ENCODE results near the gene GPR141. TPM values are rescaled to one million over a fixed set of nuclear protein-coding genes. Genes with fewer than 3 reads are reported as not detected.
"Not testable (repeated sequence)": the region's sequence is repeated elsewhere in the genome, so short reads cannot be mapped to it uniquely, and the experiment has no call there.

The GPR141 gene
- total RNA-seq, 1 donor from 2014 or later = not detected

DNA sequence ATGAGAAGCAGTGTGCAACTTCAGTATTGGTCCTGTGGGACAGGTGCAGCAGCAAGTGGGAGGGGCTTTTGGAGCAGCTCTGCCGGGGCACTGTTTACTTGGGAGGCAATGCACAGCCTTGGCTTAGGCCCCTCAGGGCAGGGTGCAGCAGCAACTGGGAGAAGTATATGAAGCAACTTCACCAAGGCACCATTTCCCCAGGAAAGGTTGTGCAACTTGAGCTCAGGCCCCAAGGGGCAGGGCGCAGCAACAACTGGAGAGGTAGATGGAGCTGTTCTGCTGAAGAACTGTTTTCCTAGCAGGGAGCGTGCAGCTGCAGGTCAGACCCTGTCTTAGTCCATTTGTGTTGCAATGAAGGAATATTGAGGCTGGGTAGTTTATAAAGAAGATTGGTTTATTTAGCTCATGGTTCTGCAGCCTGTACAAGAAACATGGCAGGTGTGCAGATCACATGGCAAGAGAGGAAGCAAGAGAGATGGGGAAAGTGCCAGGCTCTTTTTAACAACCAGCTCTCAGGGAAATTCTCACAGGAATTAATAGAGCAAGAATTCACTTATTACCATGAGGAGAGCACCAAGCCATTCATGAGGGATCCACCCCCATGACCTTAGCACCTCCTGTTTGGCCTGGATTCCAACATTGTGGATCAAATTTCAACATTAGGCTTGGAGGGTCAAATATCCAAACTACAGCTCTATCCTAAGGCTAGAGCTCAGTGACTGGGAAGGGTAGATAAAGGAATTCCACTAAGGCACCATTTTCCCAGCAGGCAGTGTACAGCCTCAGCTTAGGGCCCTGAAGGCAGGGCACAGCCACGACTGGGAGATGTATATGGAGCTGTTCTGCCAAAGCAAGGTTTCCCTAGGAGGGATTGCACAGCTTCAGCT is 10.9 kb downstream of the GPR141 start:
- peak overlapping the region; percentile 26 for H3K4me3 Mint-ChIP-seq (ENCODE audit: unreplicated experiment)
- peaks cover 2% of the 10 kb centered on the region for H3K9me3 Mint-ChIP-seq (ENCODE audit: unreplicated experiment)
- no peak for DNase-seq
- peaks cover 15% of the 10 kb centered on the region for H3K4me1 Mint-ChIP-seq (ENCODE audit: low read depth, unreplicated experiment)
- H3K27ac Mint-ChIP-seq (ENCODE audit: unreplicated experiment) = peak overlapping the region; percentile 67
- no peaks in the 10 kb centered on the region for H3K36me3 Mint-ChIP-seq (ENCODE audit: unreplicated experiment)
- H3K27me3 Mint-ChIP-seq (ENCODE audit: unreplicated experiment) = peaks cover 2% of the 10 kb centered on the region
- no peak for TF ChIP-seq CTCF (IDR thresholded peaks at IDR 0.05; ENCODE audit: partially characterized antibody, unreplicated experiment)

DNA sequence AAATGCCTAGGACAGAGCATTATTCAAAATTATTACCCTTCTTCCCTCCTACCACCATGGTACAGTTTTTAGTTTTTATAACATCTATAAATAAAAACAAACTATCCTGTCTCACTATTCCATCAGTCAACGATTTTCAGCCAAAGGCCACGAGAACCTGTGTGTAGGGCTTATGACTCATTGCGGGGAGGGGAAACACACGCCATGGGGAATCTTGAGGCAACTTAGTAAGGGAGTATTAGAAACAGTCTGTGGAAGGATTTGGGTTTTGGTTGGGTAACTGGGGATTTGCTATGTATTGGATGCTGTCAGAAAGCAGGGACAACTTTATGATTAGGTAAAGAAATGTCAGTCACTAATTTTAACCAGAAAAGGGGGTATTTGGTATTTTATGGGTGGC is 14.7 kb downstream of the GPR141 start:
- no peaks in the 10 kb centered on the region for H3K9me3 Mint-ChIP-seq (ENCODE audit: unreplicated experiment)
- no peak overlapping the region for H3K4me3 Mint-ChIP-seq (ENCODE audit: unreplicated experiment)
- peaks cover 15% of the 10 kb centered on the region for H3K4me1 Mint-ChIP-seq (ENCODE audit: low read depth, unreplicated experiment)
- no peaks in the 10 kb centered on the region for H3K36me3 Mint-ChIP-seq (ENCODE audit: unreplicated experiment)
- DNase-seq = no peak
- TF ChIP-seq CTCF (IDR thresholded peaks at IDR 0.05; ENCODE audit: partially characterized antibody, unreplicated experiment) = no peak
- no peak overlapping the region for H3K27ac Mint-ChIP-seq (ENCODE audit: unreplicated experiment)
- H3K27me3 Mint-ChIP-seq (ENCODE audit: unreplicated experiment) = peaks cover 2% of the 10 kb centered on the region

- Mint-ChIP-seq H3K27me3 (ENCODE audit: unreplicated experiment) (peaks cover 2% of the 10 kb centered on the region), H3K9me3 (ENCODE audit: unreplicated experiment) (no peaks in the 10 kb centered on the region), H3K4me1 (ENCODE audit: low read depth, unreplicated experiment) (peaks cover 15% of the 10 kb centered on the region), H3K36me3 (ENCODE audit: unreplicated experiment) (no peaks in the 10 kb centered on the region), H3K27ac (ENCODE audit: unreplicated experiment) (no peak overlapping the region), H3K4me3 (ENCODE audit: unreplicated experiment) (no peak overlapping the region)
- TF ChIP-seq CTCF (IDR thresholded peaks at IDR 0.05; ENCODE audit: partially characterized antibody, unreplicated experiment) = no peak
- DNase-seq = no peak
Measured at GRCh38 chr7:37698782-37699181, 15.2 kb downstream of the GPR141 start.

DNA sequence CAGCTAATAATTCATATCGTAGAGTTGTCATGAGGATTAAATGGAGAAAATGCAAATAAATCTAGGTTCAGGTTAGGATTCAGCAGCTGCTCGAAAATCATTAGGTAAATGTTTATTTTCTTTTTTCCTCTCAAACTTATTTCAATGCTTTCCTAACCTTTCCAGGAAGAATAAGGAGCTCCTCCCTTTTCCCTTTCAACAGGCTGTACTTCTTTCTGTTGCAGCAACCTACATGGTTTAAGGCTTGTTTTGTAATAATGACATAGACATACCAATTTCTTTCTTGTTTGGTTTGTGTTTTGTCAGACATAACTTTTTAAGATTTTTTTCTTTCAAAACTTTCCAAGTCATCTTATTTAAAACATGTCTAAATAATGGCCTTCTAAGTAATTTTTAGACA is 18.2 kb downstream of the GPR141 start:
- no peak overlapping the region for H3K27ac Mint-ChIP-seq (ENCODE audit: unreplicated experiment)
- no peak overlapping the region for H3K4me3 Mint-ChIP-seq (ENCODE audit: unreplicated experiment)
- no peaks in the 10 kb centered on the region for H3K36me3 Mint-ChIP-seq (ENCODE audit: unreplicated experiment)
- no peaks in the 10 kb centered on the region for H3K9me3 Mint-ChIP-seq (ENCODE audit: unreplicated experiment)
- no peaks in the 10 kb centered on the region for H3K27me3 Mint-ChIP-seq (ENCODE audit: unreplicated experiment)
- no peak for DNase-seq
- no peak for TF ChIP-seq CTCF (IDR thresholded peaks at IDR 0.05; ENCODE audit: partially characterized antibody, unreplicated experiment)
- peaks cover 6% of the 10 kb centered on the region for H3K4me1 Mint-ChIP-seq (ENCODE audit: low read depth, unreplicated experiment)

GRCh38 chr7:37703361-37703760 is 19.8 kb downstream of the GPR141 start:
- no peaks in the 10 kb centered on the region for H3K9me3 Mint-ChIP-seq (ENCODE audit: unreplicated experiment)
- no peak overlapping the region for H3K27ac Mint-ChIP-seq (ENCODE audit: unreplicated experiment)
- peaks cover 6% of the 10 kb centered on the region for H3K4me1 Mint-ChIP-seq (ENCODE audit: low read depth, unreplicated experiment)
- DNase-seq = no peak
- no peaks in the 10 kb centered on the region for H3K36me3 Mint-ChIP-seq (ENCODE audit: unreplicated experiment)
- no peak for TF ChIP-seq CTCF (IDR thresholded peaks at IDR 0.05; ENCODE audit: partially characterized antibody, unreplicated experiment)
- no peak overlapping the region for H3K4me3 Mint-ChIP-seq (ENCODE audit: unreplicated experiment)
- H3K27me3 Mint-ChIP-seq (ENCODE audit: unreplicated experiment) = no peaks in the 10 kb centered on the region

DNA sequence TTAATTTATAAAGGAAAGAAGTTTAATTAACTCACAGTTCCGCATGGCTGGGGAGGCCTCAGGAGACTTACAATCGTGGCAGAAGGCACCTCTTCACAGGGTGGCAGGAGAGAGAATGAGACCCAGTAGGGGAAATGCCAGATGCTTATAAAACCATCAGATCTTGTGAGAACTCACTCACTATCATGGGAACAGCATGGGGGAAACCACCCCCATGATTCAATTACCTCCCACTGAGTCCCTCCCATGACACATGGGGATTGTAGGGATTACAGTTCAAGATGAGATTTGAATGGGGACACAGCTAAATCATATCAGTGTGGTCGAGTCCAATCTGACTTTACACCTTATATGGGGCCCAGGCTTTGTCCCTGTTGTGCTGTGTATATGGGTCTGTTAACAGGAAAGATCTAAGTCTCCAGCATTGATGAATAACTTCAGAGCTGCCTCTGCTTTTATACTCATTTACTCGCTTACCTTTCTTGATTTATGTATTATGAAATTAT is 20.8 kb downstream of the GPR141 start:
- not testable (repeated sequence) for DNase-seq; H3K27ac Mint-ChIP-seq (ENCODE audit: unreplicated experiment); H3K4me1 Mint-ChIP-seq (ENCODE audit: low read depth, unreplicated experiment); H3K9me3 Mint-ChIP-seq (ENCODE audit: unreplicated experiment); H3K36me3 Mint-ChIP-seq (ENCODE audit: unreplicated experiment); H3K4me3 Mint-ChIP-seq (ENCODE audit: unreplicated experiment); H3K27me3 Mint-ChIP-seq (ENCODE audit: unreplicated experiment)
